Neuronal stem cell (in vitro differentiated cells): ENCODE data around the gene BCL2L14.

Experiments
- DNase-seq: peaks from one replicate; pipeline ENCODE4 v3.0.0-alpha.2; 2013; ENCODE audit warnings: low spot score
- H2AFZ ChIP-seq: one replicate; pipeline ENCODE4 v1.6.1; 2013; ENCODE audit warnings: mild to moderate bottlenecking, low read length, inconsistent platforms
- H2AK5ac ChIP-seq: 2 replicates; pipeline ENCODE4 v1.6.1; 2013; ENCODE audit warnings: low read depth, mild to moderate bottlenecking, inconsistent platforms, low read length, moderate library complexity, mixed read lengths
- H2BK120ac ChIP-seq: 2 replicates; pipeline ENCODE4 v1.6.1; 2013; ENCODE audit warnings: low read depth, mild to moderate bottlenecking, inconsistent platforms, low read length, moderate library complexity, mixed read lengths
- H2BK12ac ChIP-seq: one replicate; pipeline ENCODE4 v1.6.1; 2013; ENCODE audit warnings: low read length, inconsistent platforms
- H2BK15ac ChIP-seq: 2 replicates; pipeline ENCODE4 v1.6.1; 2013; ENCODE audit warnings: mild to moderate bottlenecking, low read length, inconsistent platforms, mixed read lengths
- H2BK5ac ChIP-seq: one replicate; pipeline ENCODE4 v1.6.1; 2013; ENCODE audit warnings: inconsistent platforms, mild to moderate bottlenecking, low read length, moderate library complexity
- H3K14ac ChIP-seq: one replicate; pipeline ENCODE4 v1.6.1; 2013; ENCODE audit warnings: low read length, inconsistent platforms
- H3K18ac ChIP-seq: 2 replicates; pipeline ENCODE4 v1.6.1; 2013; ENCODE audit warnings: low read length, inconsistent platforms
- H3K23ac ChIP-seq: 2 replicates; pipeline ENCODE4 v1.6.1; 2013; ENCODE audit warnings: low read depth, mild to moderate bottlenecking, mixed read lengths, low read length, inconsistent platforms; ENCODE audit not compliant: poor library complexity
- H3K27ac ChIP-seq: replicated peaks from 3 replicates; pipeline ENCODE4 v1.5.1; 2013; ENCODE audit warnings: low read length, inconsistent platforms
- H3K27me3 ChIP-seq, 3 experiments: 2 replicates each; pipeline ENCODE4 v1.6.1; 2013; ENCODE audit warnings: low read length in 3 of 3, mild to moderate bottlenecking in 2 of 3, inconsistent platforms in 1 of 3, low read depth in 1 of 3, mixed read lengths in 1 of 3, moderate library complexity in 1 of 3; ENCODE audit not compliant: control insufficient read depth in 3 of 3, insufficient read depth in 3 of 3
- H3K36me3 ChIP-seq, 2 donors: replicated peaks in 1 of 2; 2 replicates each; pipeline ENCODE4 v1.6.1; 2013; ENCODE audit warnings: low read length in 2 of 2; ENCODE audit not compliant: control insufficient read depth in 2 of 2, insufficient read depth in 2 of 2
- H3K4ac ChIP-seq: 2 replicates; pipeline ENCODE4 v1.6.1; 2013; ENCODE audit warnings: inconsistent platforms, mild to moderate bottlenecking, low read length, moderate library complexity
- H3K4me1 ChIP-seq, 2 donors: 1 replicate in 1 of 2; 2 replicates in 1 of 2; pipeline ENCODE4 v1.6.1; 2013; ENCODE audit warnings: low read length in 2 of 2, low read depth in 1 of 2; ENCODE audit not compliant: control insufficient read depth in 2 of 2, insufficient read depth in 1 of 2
- H3K4me2 ChIP-seq: one replicate; pipeline ENCODE4 v1.6.1; 2013; ENCODE audit warnings: mild to moderate bottlenecking, low read length, inconsistent platforms; ENCODE audit not compliant: insufficient read depth, poor library complexity, severe bottlenecking
- H3K4me3 ChIP-seq, 2 donors: 2 replicates each; pipeline ENCODE4 v1.5.1; 2013; ENCODE audit warnings: low read length in 2 of 2, mild to moderate bottlenecking in 2 of 2, inconsistent platforms in 1 of 2, moderate library complexity in 1 of 2
- H3K79me1 ChIP-seq: one replicate; pipeline ENCODE4 v1.6.1; 2013; ENCODE audit warnings: low read depth, mild to moderate bottlenecking, inconsistent platforms, low read length, moderate library complexity
- H3K9ac ChIP-seq: one replicate; pipeline ENCODE4 v1.6.1; 2013; ENCODE audit warnings: mild to moderate bottlenecking, low read depth, low read length, inconsistent platforms; ENCODE audit not compliant: poor library complexity
- H3K9me3 ChIP-seq, 2 donors: replicated peaks in 1 of 2; 2 replicates each; pipeline versions ENCODE3 to v1.6.1; 2013; ENCODE audit warnings: low read length in 2 of 2, mild to moderate bottlenecking in 2 of 2, inconsistent platforms in 1 of 2, low read depth in 1 of 2, mixed read lengths in 1 of 2, moderate library complexity in 1 of 2; ENCODE audit not compliant: control insufficient read depth in 2 of 2, insufficient read depth in 1 of 2
- H4K8ac ChIP-seq: one replicate; pipeline ENCODE4 v1.6.1; 2013; ENCODE audit warnings: low read depth, mild to moderate bottlenecking, inconsistent platforms, low read length, moderate library complexity
- H4K91ac ChIP-seq: one replicate; pipeline ENCODE4 v1.6.1; 2013; ENCODE audit warnings: low read length, low read depth, mild to moderate bottlenecking, inconsistent platforms; ENCODE audit not compliant: poor library complexity
- WGBS, 2 donors: extraction: QIAGEN DNeasy Blood & Tissue Kit; methylation state at CpG; one replicate each; pipeline ENCODE4 v1.1.7; 2013; ENCODE audit warnings: missing lambda C conversion rate in 2 of 2, mixed read lengths in 1 of 2; ENCODE audit not compliant: insufficient read length in 2 of 2, insufficient replicate concordance in 1 of 2; ENCODE audit errors: extremely low coverage in 2 of 2; 5-methylcytosine and 5-hydroxymethylcytosine counted together

Gene BCL2L14

GRCh38 chr12:12024911-12025682 is 45.6 kb upstream of the BCL2L14 start:
- H3K4me1 ChIP-seq = peaks cover 0 to 2% of the 10 kb centered on the region in 2 donors
- H3K9ac ChIP-seq = no peak overlapping the region
- no peak overlapping the region for H3K4ac ChIP-seq
- H3K9me3 ChIP-seq = no peaks in the 10 kb centered on the region
- H3K36me3 ChIP-seq = no peaks in the 10 kb centered on the region
- H2AK5ac ChIP-seq = no peak overlapping the region
- H3K23ac ChIP-seq = no peak overlapping the region
- peak overlapping the region; percentile 27 for H3K18ac ChIP-seq
- no peak overlapping the region for H3K27ac ChIP-seq
- H4K91ac ChIP-seq = no peak overlapping the region
- no peak for DNase-seq
- WGBS, 2 donors = no CpG with 5 or more reads among the region's 10 CpGs
- H3K4me2 ChIP-seq = no peak overlapping the region
- H2BK15ac ChIP-seq = no peak overlapping the region
- no peaks in the 10 kb centered on the region for H3K79me1 ChIP-seq
- no peaks in the 10 kb centered on the region for H3K27me3 ChIP-seq
- H2AFZ ChIP-seq = no peak overlapping the region
- no peak overlapping the region for H2BK5ac ChIP-seq
- no peak overlapping the region for H3K14ac ChIP-seq
- no peak overlapping the region for H4K8ac ChIP-seq
- H2BK120ac ChIP-seq = no peak overlapping the region
- H3K4me3 ChIP-seq = no peak overlapping the region
- H2BK12ac ChIP-seq = no peak overlapping the region

GRCh38 chr12:12025799-12026386 is 44.8 kb upstream of the BCL2L14 start:
- H3K27me3 ChIP-seq = no peaks in the 10 kb centered on the region
- H3K4me1 ChIP-seq = peaks cover 0 to 2% of the 10 kb centered on the region in 2 donors
- H3K79me1 ChIP-seq = no peaks in the 10 kb centered on the region
- no peak overlapping the region for H2BK15ac ChIP-seq
- no peak for DNase-seq
- no peak overlapping the region for H2BK5ac ChIP-seq
- H3K9me3 ChIP-seq = no peaks in the 10 kb centered on the region
- WGBS, 2 donors = no CpG with 5 or more reads among the region's 2 CpGs
- no peak overlapping the region for H2AFZ ChIP-seq
- H3K18ac ChIP-seq = no peak overlapping the region
- no peak overlapping the region for H3K14ac ChIP-seq
- no peak overlapping the region for H3K4me3 ChIP-seq
- no peak overlapping the region for H4K8ac ChIP-seq
- no peak overlapping the region for H2BK12ac ChIP-seq
- no peak overlapping the region for H3K27ac ChIP-seq
- no peak overlapping the region for H2AK5ac ChIP-seq
- no peak overlapping the region for H3K4ac ChIP-seq
- H2BK120ac ChIP-seq = no peak overlapping the region
- no peak overlapping the region for H3K9ac ChIP-seq
- H3K4me2 ChIP-seq = no peak overlapping the region
- H3K23ac ChIP-seq = no peak overlapping the region
- H4K91ac ChIP-seq = no peak overlapping the region
- H3K36me3 ChIP-seq = no peaks in the 10 kb centered on the region

- Histone ChIP-seq H3K4me3 (no peak overlapping the region), H3K27me3 (no peaks in the 10 kb centered on the region), H2AK5ac (no peak overlapping the region), H3K36me3 (no peaks in the 10 kb centered on the region), H3K9ac (no peak overlapping the region), H2BK15ac (no peak overlapping the region), H3K79me1 (no peaks in the 10 kb centered on the region), H3K9me3 (no peaks in the 10 kb centered on the region), H3K14ac (no peak overlapping the region), H2AFZ (no peak overlapping the region), H3K23ac (no peak overlapping the region), H3K4ac (no peak overlapping the region), H3K4me2 (no peak overlapping the region), H2BK120ac (no peak overlapping the region), H2BK5ac (no peak overlapping the region), H3K27ac (no peak overlapping the region), H3K4me1 (peaks cover 0 to 2% of the 10 kb centered on the region in 2 donors), H4K8ac (no peak overlapping the region), H3K18ac (no peak overlapping the region), H4K91ac (no peak overlapping the region), H2BK12ac (no peak overlapping the region)
- no CpG with 5 or more reads among the region's 11 CpGs for WGBS, 2 donors
- no peak for DNase-seq
These were observed 41.9 kb upstream of the BCL2L14 start for GRCh38 chr12:12028668-12029402.

- H3K36me3 ChIP-seq = no peaks in the 10 kb centered on the region
- DNase-seq = no peak
- no peak overlapping the region for H2BK12ac ChIP-seq
- no peak overlapping the region for H2BK120ac ChIP-seq
- no peak overlapping the region for H3K18ac ChIP-seq
- no CpG with 5 or more reads among the region's 2 CpGs for WGBS, 2 donors
- H2BK15ac ChIP-seq = no peak overlapping the region
- H4K91ac ChIP-seq = no peak overlapping the region
- H4K8ac ChIP-seq = no peak overlapping the region
- H3K9ac ChIP-seq = no peak overlapping the region
- H3K23ac ChIP-seq = no peak overlapping the region
- no peak overlapping the region for H3K4me2 ChIP-seq
- no peaks in the 10 kb centered on the region for H3K79me1 ChIP-seq
- H3K9me3 ChIP-seq = no peaks in the 10 kb centered on the region
- no peak overlapping the region for H2BK5ac ChIP-seq
- no peak overlapping the region for H3K4me3 ChIP-seq
- H3K14ac ChIP-seq = no peak overlapping the region
- no peak overlapping the region for H2AK5ac ChIP-seq
- H3K4ac ChIP-seq = no peak overlapping the region
- H3K4me1 ChIP-seq = no peaks in the 10 kb centered on the region
- no peak overlapping the region for H2AFZ ChIP-seq
- H3K27ac ChIP-seq = no peak overlapping the region
- no peaks in the 10 kb centered on the region for H3K27me3 ChIP-seq
These were observed 41.1 kb upstream of the BCL2L14 start for GRCh38 chr12:12029653-12030052.
